Right lobe of liver (tissue), 6 donors: ENCODE measurements around the gene PRKACG. TPM values are rescaled to one million over a fixed set of nuclear protein-coding genes. Genes with fewer than 3 reads are reported as not detected.
A peak's percentile ranks its signal among the peaks of the same experiment; 100 is the strongest.

Source experiments
- ATAC-seq, 4 donors: fragments of 200-7000 bp; cut with Tn5 transposase; one replicate each; pipeline ENCODE4 v1.9.1; 2020; ENCODE audit warnings: mild to moderate bottlenecking in 4 of 4, moderate library complexity in 4 of 4
- DNase-seq, 3 donors: peaks; one replicate each; pipeline ENCODE4 v3.0.0-alpha.2; 2020
- H3K27ac ChIP-seq, 3 donors: fragments of 200-600 bp; one replicate each; pipeline ENCODE4 v1.8.0; 2022
- H3K27me3 ChIP-seq, 2 donors: fragments of 200-600 bp; one replicate each; pipeline ENCODE4 v1.8.0; 2022
- H3K36me3 ChIP-seq, 4 donors: fragments of 200-600 bp; sonication (generic) in 1 of 4; one replicate each; pipeline versions ENCODE4 v1.5.1 to v1.8.0; 2017 to 2022; ENCODE audit warnings: control low read depth in 1 of 4
- H3K4me1 ChIP-seq, 4 donors: fragments of 200-600 bp; sonication (generic) in 1 of 4; one replicate each; pipeline versions ENCODE4 v1.5.1 to v1.8.0; 2017 to 2022; ENCODE audit warnings: control low read depth in 1 of 4
- H3K4me3 ChIP-seq, 3 donors: fragments of 200-600 bp; one replicate each; pipeline ENCODE4 v1.8.0; 2022
- H3K9me3 ChIP-seq, 4 donors: fragments of 200-600 bp; sonication (generic) in 1 of 4; one replicate each; pipeline versions ENCODE4 v1.5.1 to v1.8.0; 2017 to 2022; ENCODE audit warnings: control low read depth in 1 of 4
- POLR2A ChIP-seq: fragments of 450-650 bp; IDR thresholded peaks from one replicate; pipeline ENCODE4 v1.6.1; 2017; ENCODE audit warnings: antibody characterized with exemption, mild to moderate bottlenecking
- WGBS: methylation state at CpG from one replicate; pipeline ENCODE4 v1.1.6; 2018; ENCODE audit warnings: low coverage, low lambda C conversion rate; ENCODE audit not compliant: insufficient coverage; ENCODE audit errors: missing lambda C conversion rate; 5-methylcytosine and 5-hydroxymethylcytosine counted together
- intact Hi-C, 2 donors: fragments of 100-400 bp; cut with DNase I; formaldehyde crosslinking; loops; one replicate each; pipeline versions ENCODE4 v1.11.2 to v1.14.1; 2022
- total RNA-seq, 6 experiments: library from RNA; depleted of rRNA in 2 of 6; stranded (reverse); fragments of >200 nt in 2 of 6; fragmentation: NEBNext Ultra II Directional in 3 of 6; extraction: Animal tissue kit (Norgen Biotek cat#: 25700) in 3 of 6; gene quantifications; one replicate each; pipeline versions ENCODE4 v1.1.0 to v1.2.4, GENCODE V29; 2016 to 2023
- TF ChIP-seq, protein P1 (sequence below), 4 donors: fragments of 200-600 bp in 3 of 4; fragments of 450-650 bp in 1 of 4; IDR thresholded peaks; one replicate each; pipeline versions ENCODE4 v1.5.1 to v1.8.0; 2016 to 2022; ENCODE audit warnings: antibody characterized with exemption in 4 of 4, mild to moderate bottlenecking in 2 of 4
- donor health status: DM: no; HTN: yes; CAD: no.
- donor health status: DM: no; HTN: no; CAD: no.
- donor health status: DM: no; HTN: no; CAD: no.
- donor health status: DM: no; HTN: yes; CAD: no.
- donor health status: DM: no; HTN: yes; CAD: no.

The PRKACG gene
- total RNA-seq, 6 experiments from 2014 or later, result not detected

DNA sequence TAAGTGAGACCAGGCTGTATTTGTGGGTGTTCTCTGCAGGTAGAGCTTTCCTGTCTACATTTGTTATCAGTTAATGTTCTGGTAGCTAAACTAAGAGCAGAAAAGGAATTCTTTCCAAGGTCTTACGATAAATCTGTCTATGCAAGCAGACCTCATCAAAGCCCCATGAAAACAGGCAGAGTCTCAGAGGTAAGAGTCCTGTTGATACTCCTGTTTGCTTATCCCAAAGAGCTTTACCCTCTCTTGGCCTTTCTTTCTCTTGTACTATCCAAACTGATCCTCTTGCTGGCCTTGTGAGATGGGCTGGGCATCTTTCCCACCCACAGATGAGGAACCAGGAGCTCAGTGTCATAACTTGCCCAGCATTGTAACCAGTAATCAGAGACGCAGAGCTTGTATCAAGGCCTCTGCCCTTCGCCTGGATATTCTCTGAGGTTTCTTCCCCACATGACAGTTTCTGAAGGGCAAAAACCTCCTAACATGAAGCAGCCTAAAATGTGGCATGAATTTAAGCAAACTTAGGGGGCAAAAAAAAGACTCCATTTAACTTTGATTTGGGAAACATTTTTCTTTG lies 33.5 kb downstream of the PRKACG start:
- WGBS, result 59% methylated on average over 3 of the region's 3 CpGs
- TF ChIP-seq POLR2A, result no peak
- TF ChIP-seq, protein P1, sequence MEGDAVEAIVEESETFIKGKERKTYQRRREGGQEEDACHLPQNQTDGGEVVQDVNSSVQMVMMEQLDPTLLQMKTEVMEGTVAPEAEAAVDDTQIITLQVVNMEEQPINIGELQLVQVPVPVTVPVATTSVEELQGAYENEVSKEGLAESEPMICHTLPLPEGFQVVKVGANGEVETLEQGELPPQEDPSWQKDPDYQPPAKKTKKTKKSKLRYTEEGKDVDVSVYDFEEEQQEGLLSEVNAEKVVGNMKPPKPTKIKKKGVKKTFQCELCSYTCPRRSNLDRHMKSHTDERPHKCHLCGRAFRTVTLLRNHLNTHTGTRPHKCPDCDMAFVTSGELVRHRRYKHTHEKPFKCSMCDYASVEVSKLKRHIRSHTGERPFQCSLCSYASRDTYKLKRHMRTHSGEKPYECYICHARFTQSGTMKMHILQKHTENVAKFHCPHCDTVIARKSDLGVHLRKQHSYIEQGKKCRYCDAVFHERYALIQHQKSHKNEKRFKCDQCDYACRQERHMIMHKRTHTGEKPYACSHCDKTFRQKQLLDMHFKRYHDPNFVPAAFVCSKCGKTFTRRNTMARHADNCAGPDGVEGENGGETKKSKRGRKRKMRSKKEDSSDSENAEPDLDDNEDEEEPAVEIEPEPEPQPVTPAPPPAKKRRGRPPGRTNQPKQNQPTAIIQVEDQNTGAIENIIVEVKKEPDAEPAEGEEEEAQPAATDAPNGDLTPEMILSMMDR (IDR thresholded peaks at IDR 0.05), result no peak
- Histone ChIP-seq H3K27me3 (no peaks in the 10 kb centered on the region), H3K4me3 (no peak overlapping the region), H3K9me3 (no peaks in the 10 kb centered on the region), H3K36me3 (no peaks in the 10 kb centered on the region), H3K4me1 (no peaks in the 10 kb centered on the region), H3K27ac (no peak overlapping the region)
- intact Hi-C loops, result no loop called here
- peak in 2 of 4 donors; percentile 24 to 38 for ATAC-seq
- no peak for DNase-seq

DNA sequence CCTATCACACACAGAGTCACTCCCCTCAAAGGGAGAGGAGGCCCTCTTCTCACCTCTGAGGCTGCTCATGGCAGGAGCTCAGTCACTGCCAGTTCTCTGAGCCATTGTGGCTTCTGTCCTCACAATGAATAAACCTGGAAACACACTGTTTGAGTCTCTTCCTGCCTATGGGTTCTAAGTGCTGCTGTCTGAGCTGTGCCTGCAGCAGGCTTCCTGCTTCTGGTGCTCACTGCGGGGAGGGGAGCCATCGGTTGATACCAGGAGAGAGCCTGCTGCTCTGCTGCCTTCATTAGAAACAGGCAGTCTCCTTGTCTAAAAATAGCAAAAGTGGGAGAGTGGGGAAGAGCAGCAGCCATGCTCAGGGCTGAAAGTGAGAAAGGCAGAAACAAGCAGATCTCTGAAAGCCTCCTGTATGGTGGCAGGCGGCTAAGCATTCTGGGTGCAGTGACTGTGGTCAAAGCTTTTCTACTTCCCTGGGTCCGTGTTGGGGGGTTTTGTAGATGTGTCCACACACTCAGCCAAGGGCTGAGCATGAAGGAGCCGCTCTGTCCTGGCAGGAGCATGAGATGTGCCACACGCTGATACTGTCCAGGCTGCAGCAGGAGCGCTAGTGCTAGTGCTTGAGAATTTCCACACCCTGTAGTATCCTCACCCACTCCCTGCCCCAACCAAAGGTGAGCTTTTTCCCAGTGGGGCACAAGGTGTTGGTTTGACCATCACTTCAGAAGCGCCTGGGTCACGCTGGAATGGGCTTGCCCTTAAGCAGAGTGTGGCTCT lies 34.2 kb downstream of the PRKACG start:
- no peaks in the 10 kb centered on the region for H3K36me3 ChIP-seq
- ATAC-seq (peak in 2 of 4 donors; percentile 23 to 27), DNase-seq (no peak)
- TF ChIP-seq, protein P1 (IDR thresholded peaks at IDR 0.05), result no peak
- TF ChIP-seq POLR2A, result no peak
- no peaks in the 10 kb centered on the region for H3K27me3 ChIP-seq
- intact Hi-C loops, result no loop called here
- no peaks in the 10 kb centered on the region for H3K4me1 ChIP-seq
- 48% methylated on average over 2 of the region's 9 CpGs for WGBS
- H3K27ac ChIP-seq, result no peak overlapping the region
- H3K4me3 ChIP-seq, result no peak overlapping the region
- no peaks in the 10 kb centered on the region for H3K9me3 ChIP-seq

DNA sequence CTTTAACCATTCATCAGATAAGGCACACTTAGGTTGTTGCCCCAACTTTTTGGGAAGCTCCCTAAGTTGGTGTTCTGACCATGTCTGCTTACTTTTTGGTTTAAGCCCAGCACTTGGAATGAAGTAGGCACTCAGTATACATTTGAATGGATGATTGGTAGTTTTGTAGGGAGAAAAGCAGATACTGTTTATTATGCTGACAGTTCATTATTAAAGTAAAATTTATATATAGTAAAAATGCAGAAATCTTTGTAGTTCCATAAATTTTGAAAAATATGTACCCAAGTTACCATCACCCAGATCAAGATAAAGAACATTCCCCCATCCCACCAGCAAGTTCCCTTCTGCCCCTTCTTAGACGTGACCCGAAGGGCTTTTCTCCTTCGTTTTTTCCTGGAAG lies 35.4 kb downstream of the PRKACG start:
- Histone ChIP-seq H3K36me3 (no peaks in the 10 kb centered on the region), H3K9me3 (no peaks in the 10 kb centered on the region), H3K4me1 (no peaks in the 10 kb centered on the region), H3K27me3 (no peaks in the 10 kb centered on the region), H3K4me3 (no peak overlapping the region), H3K27ac (no peak overlapping the region)
- TF ChIP-seq, protein P1 (IDR thresholded peaks at IDR 0.05), result no peak
- no peak for TF ChIP-seq POLR2A
- intact Hi-C loops, result no loop called here
- 62% methylated on average over 3 of the region's 3 CpGs for WGBS
- ATAC-seq (no peak), DNase-seq (no peak)

DNA sequence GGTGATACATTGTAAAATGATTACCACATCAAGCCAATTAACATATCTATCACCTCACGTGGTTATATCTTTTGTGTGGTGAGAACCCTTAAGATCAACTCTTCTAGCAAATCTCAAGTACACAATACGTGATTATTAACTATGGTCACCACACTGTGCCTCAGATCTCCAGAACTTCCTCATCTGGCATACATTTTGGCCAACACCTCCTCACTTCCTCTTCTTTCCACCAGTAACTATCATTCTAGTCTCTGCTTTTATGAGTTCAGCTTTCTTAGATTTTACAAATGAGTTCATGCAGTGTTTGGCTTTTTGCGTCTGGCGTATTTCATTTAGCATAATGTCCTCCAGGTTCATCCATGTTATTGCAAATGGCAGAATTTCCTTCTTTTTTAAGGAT lies 35.8 kb downstream of the PRKACG start:
- 70% methylated on average over 4 of the region's 4 CpGs for WGBS
- H3K27ac ChIP-seq, result no peak overlapping the region
- peak in 2 of 4 donors; percentile 36 to 43 for ATAC-seq

More for the DNA sequence above, 35.8 kb downstream of the PRKACG start:
- no peak for TF ChIP-seq POLR2A
- TF ChIP-seq, protein P1 (IDR thresholded peaks at IDR 0.05), result no peak
- Histone ChIP-seq H3K27me3 (no peaks in the 10 kb centered on the region), H3K4me1 (no peaks in the 10 kb centered on the region), H3K4me3 (no peak overlapping the region), H3K9me3 (no peaks in the 10 kb centered on the region), H3K36me3 (no peaks in the 10 kb centered on the region)
- DNase-seq, result no peak
- intact Hi-C loops, result no loop called here
